Duodenal mucosa (tissue), 2 donors: ENCODE data around the gene E2F6.

Experiments
- H3K27ac ChIP-seq: one replicate; pipeline ENCODE4 v1.7.0; 2013; ENCODE audit warnings: low read depth, low read length
- H3K27me3 ChIP-seq, 2 donors: one replicate each; pipeline ENCODE4 v1.7.0; 2013; ENCODE audit warnings: low read length in 2 of 2, control low read depth in 1 of 2; ENCODE audit not compliant: insufficient read depth in 2 of 2, control insufficient read depth in 1 of 2
- H3K36me3 ChIP-seq, 2 donors: one replicate each; pipeline ENCODE4 v1.7.0; 2013; ENCODE audit warnings: low read length in 2 of 2, control low read depth in 1 of 2; ENCODE audit not compliant: insufficient read depth in 2 of 2, control insufficient read depth in 1 of 2
- H3K4me1 ChIP-seq, 2 donors: one replicate each; pipeline ENCODE4 v1.7.0; 2013; ENCODE audit warnings: low read length in 2 of 2, control low read depth in 1 of 2; ENCODE audit not compliant: insufficient read depth in 2 of 2, control insufficient read depth in 1 of 2
- H3K4me3 ChIP-seq, 2 donors: one replicate each; pipeline ENCODE4 v1.7.0; 2013; ENCODE audit warnings: low read length in 2 of 2, low read depth in 1 of 2
- H3K9ac ChIP-seq, 2 donors: one replicate each; pipeline ENCODE4 v1.7.0; 2013; ENCODE audit warnings: low read length in 2 of 2, low read depth in 1 of 2
- H3K9me3 ChIP-seq, 2 donors: one replicate each; pipeline ENCODE4 v1.7.0; 2013; ENCODE audit warnings: low read length in 2 of 2, control low read depth in 1 of 2; ENCODE audit not compliant: control insufficient read depth in 1 of 2

The E2F6 gene

GRCh38 chr2:11505652-11506610, 40.0 kb upstream of the E2F6 start:
- H3K4me1 ChIP-seq, result peaks cover 3 to 14% of the 10 kb centered on the region in 2 donors
- no peaks in the 10 kb centered on the region for H3K9me3 ChIP-seq
- H3K9ac ChIP-seq, result no peak overlapping the region
- no peak overlapping the region for H3K4me3 ChIP-seq
- H3K36me3 ChIP-seq, result no peaks in the 10 kb centered on the region
- no peaks in the 10 kb centered on the region for H3K27me3 ChIP-seq
- no peak overlapping the region for H3K27ac ChIP-seq

- Histone ChIP-seq H3K27ac (no peak overlapping the region), H3K9ac (no peak overlapping the region), H3K9me3 (no peaks in the 10 kb centered on the region), H3K4me1 (peaks cover 3 to 20% of the 10 kb centered on the region in 2 donors), H3K27me3 (peaks cover 0 to 4% of the 10 kb centered on the region in 2 donors), H3K36me3 (no peaks in the 10 kb centered on the region), H3K4me3 (no peak overlapping the region)
Observed at GRCh38 chr2:11503354-11503927, 37.5 kb upstream of the E2F6 start.

- H3K9ac ChIP-seq, result no peak overlapping the region
- H3K9me3 ChIP-seq, result no peaks in the 10 kb centered on the region
- H3K4me3 ChIP-seq, result no peak overlapping the region
- H3K27me3 ChIP-seq, result peaks cover 0 to 4% of the 10 kb centered on the region in 2 donors
- no peaks in the 10 kb centered on the region for H3K36me3 ChIP-seq
- no peak overlapping the region for H3K27ac ChIP-seq
- peaks cover 3 to 19% of the 10 kb centered on the region in 2 donors for H3K4me1 ChIP-seq
Observed at GRCh38 chr2:11502740-11503292, 36.9 kb upstream of the E2F6 start.

- H3K4me1 ChIP-seq, result peaks cover 0 to 12% of the 10 kb centered on the region in 2 donors
- peak overlapping the region in 1 of 2 donors; percentile 40 for H3K4me3 ChIP-seq
- no peaks in the 10 kb centered on the region for H3K36me3 ChIP-seq
- no peaks in the 10 kb centered on the region for H3K9me3 ChIP-seq
- no peak overlapping the region for H3K9ac ChIP-seq
- peaks cover 0 to 4% of the 10 kb centered on the region in 2 donors for H3K27me3 ChIP-seq
- no peak overlapping the region for H3K27ac ChIP-seq
Observed at GRCh38 chr2:11500702-11501303, 34.8 kb upstream of the E2F6 start.

GRCh38 chr2:11499081-11499743, 33.3 kb upstream of the E2F6 start:
- no peaks in the 10 kb centered on the region for H3K36me3 ChIP-seq
- no peaks in the 10 kb centered on the region for H3K9me3 ChIP-seq
- H3K9ac ChIP-seq, result no peak overlapping the region
- no peak overlapping the region for H3K27ac ChIP-seq
- no peak overlapping the region for H3K4me3 ChIP-seq
- peaks cover 0 to 12% of the 10 kb centered on the region in 2 donors for H3K4me1 ChIP-seq
- H3K27me3 ChIP-seq, result peaks cover 0 to 4% of the 10 kb centered on the region in 2 donors

- Histone ChIP-seq H3K36me3 (no peaks in the 10 kb centered on the region), H3K27me3 (peaks cover 0 to 4% of the 10 kb centered on the region in 2 donors), H3K27ac (no peak overlapping the region), H3K9ac (no peak overlapping the region), H3K9me3 (no peaks in the 10 kb centered on the region), H3K4me1 (peaks cover 0 to 12% of the 10 kb centered on the region in 2 donors), H3K4me3 (no peak overlapping the region)
Observed at GRCh38 chr2:11498543-11499034, 32.6 kb upstream of the E2F6 start.

GRCh38 chr2:11495844-11496681, 30.1 kb upstream of the E2F6 start:
- no peak overlapping the region for H3K9ac ChIP-seq
- no peak overlapping the region for H3K4me3 ChIP-seq
- H3K27me3 ChIP-seq, result peaks cover 0 to 4% of the 10 kb centered on the region in 2 donors
- H3K9me3 ChIP-seq, result no peaks in the 10 kb centered on the region
- H3K4me1 ChIP-seq, result peaks cover 0 to 7% of the 10 kb centered on the region in 2 donors
- H3K27ac ChIP-seq, result no peak overlapping the region
- no peaks in the 10 kb centered on the region for H3K36me3 ChIP-seq

- Histone ChIP-seq H3K9ac (no peak overlapping the region), H3K36me3 (no peaks in the 10 kb centered on the region), H3K27ac (no peak overlapping the region), H3K4me3 (no peak overlapping the region), H3K9me3 (no peaks in the 10 kb centered on the region), H3K4me1 (peaks cover 0 to 3% of the 10 kb centered on the region in 2 donors), H3K27me3 (peaks cover 0 to 4% of the 10 kb centered on the region in 2 donors)
Observed at GRCh38 chr2:11494310-11494709, 28.3 kb upstream of the E2F6 start.

- Histone ChIP-seq H3K27ac (no peak overlapping the region), H3K9me3 (no peaks in the 10 kb centered on the region), H3K36me3 (no peaks in the 10 kb centered on the region), H3K4me1 (no peaks in the 10 kb centered on the region), H3K27me3 (no peaks in the 10 kb centered on the region), H3K9ac (no peak overlapping the region), H3K4me3 (no peak overlapping the region)
Observed at GRCh38 chr2:11493282-11493681, 27.3 kb upstream of the E2F6 start.
